Neutrophil (primary cell): ENCODE measurements around the gene CDC20.

Experiments
- H3K27ac ChIP-seq: fragments of 200-600 bp; sonication (generic); 2 replicates; pipeline ENCODE4 v1.5.1; 2016; ENCODE audit warnings: mild to moderate bottlenecking, moderate library complexity
- H3K27me3 ChIP-seq: fragments of 200-600 bp; sonication (generic); 2 replicates; pipeline ENCODE4 v1.6.0; 2016; ENCODE audit warnings: mild to moderate bottlenecking
- H3K36me3 ChIP-seq: fragments of 200-600 bp; sonication (generic); 2 replicates; pipeline ENCODE4 v1.5.1; 2017
- H3K4me1 ChIP-seq, 2 experiments: fragments of 200-600 bp in 1 of 2; sonication (generic) in 1 of 2; 1 replicate in 1 of 2; 2 replicates in 1 of 2; pipeline versions ENCODE4 v1.5.1 to v1.6.1; 2013 to 2016; ENCODE audit warnings: low read depth in 1 of 2, low read length in 1 of 2, mild to moderate bottlenecking in 1 of 2, moderate library complexity in 1 of 2; ENCODE audit not compliant: control insufficient read depth in 1 of 2, insufficient read depth in 1 of 2
- H3K4me3 ChIP-seq, 2 experiments: fragments of 200-600 bp in 1 of 2; sonication (generic) in 1 of 2; 1 replicate in 1 of 2; 2 replicates in 1 of 2; pipeline ENCODE4 v1.5.1; 2013 to 2016; ENCODE audit warnings: low read depth in 1 of 2, low read length in 1 of 2, mild to moderate bottlenecking in 1 of 2, moderate library complexity in 1 of 2
- H3K9me3 ChIP-seq: fragments of 200-600 bp; sonication (generic); 2 replicates; pipeline ENCODE4 v1.5.1; 2016
- CTCF ChIP-seq: fragments of 200-600 bp; sonication (generic); IDR thresholded peaks from 2 replicates; pipeline ENCODE4 v1.5.1; 2016; ENCODE audit warnings: antibody characterized with exemption

The CDC20 gene

GRCh38 chr1:43387976-43388599 is 29.3 kb downstream of the CDC20 start:
- peaks cover 45% of the 10 kb centered on the region for H3K36me3 ChIP-seq
- no peaks in the 10 kb centered on the region for H3K9me3 ChIP-seq
- peak overlapping the region in 1 of 2 experiments; percentile 82 for H3K4me3 ChIP-seq
- H3K4me1 ChIP-seq = peaks cover 38 to 43% of the 10 kb centered on the region in 2 experiments
- H3K27ac ChIP-seq = peak overlapping the region; percentile 88
- TF ChIP-seq CTCF = no peak
- no peaks in the 10 kb centered on the region for H3K27me3 ChIP-seq

- no peak for TF ChIP-seq CTCF
- Histone ChIP-seq H3K4me1 (peaks cover 38 to 43% of the 10 kb centered on the region in 2 experiments), H3K27me3 (no peaks in the 10 kb centered on the region), H3K27ac (peak overlapping the region; percentile 88), H3K9me3 (no peaks in the 10 kb centered on the region), H3K36me3 (peaks cover 39% of the 10 kb centered on the region), H3K4me3 (peak overlapping the region in 1 of 2 experiments; percentile 82)
These were observed 29.8 kb downstream of the CDC20 start for GRCh38 chr1:43388613-43389012.

DNA sequence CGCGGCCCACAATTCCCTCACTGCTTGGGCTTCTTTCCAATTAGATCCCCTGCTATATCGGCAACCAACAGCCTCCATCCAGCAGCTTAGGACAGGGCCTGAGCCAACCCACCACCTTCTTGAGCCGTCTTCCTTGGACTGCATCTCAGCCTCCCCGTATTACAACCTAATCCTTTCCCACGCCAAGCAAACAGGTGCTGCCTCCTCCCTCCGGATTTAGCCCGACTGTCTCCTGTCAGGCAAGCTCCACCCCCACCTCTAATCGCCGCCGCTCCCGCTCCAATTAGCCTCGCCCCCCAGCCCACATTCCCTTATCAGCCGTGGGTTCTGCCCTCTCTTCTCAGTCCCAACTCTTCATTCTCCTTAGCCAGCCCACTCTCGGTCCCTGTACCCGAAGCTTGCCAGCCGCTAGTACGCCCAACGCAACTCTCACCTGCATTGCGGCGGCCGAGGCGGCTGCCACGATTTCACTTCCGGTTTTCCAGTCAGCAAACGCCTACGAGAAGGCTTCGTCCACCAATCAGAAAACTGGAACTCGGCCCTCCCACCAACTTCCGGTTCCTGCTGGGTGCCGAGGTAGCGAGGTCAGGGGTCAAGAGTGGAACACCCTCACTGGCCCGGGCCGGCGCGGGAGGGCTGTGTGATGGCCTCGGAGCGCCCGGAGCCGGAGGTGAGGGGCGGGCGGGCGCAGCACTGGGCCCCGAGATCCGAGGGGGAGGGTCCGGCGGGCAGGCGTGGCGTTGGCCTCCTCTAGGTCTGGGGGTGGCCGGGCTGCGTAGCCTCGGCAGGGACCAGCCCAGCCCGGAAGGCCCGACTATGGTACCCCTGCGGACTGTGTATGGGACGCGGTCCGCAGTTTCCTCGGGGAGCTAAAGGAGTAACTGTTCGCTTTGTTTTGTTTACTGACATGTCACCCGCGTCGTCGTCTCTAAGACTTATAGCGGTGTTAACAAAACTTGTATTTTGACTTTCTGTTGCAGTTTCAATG is 30.8 kb downstream of the CDC20 start, which contains the start of the genes MED8 and SZT2:
Gene MED8 (minus strand): TSS at position 475 of the 988 bp plus-strand sequence. CDS start 36 bp downstream, at position 439.
Gene SZT2 (plus strand): TSS at position 574 of the 988 bp plus-strand sequence. CDS start 70 bp downstream, at position 644.
- Histone ChIP-seq H3K4me3 (peak within 1 kb of the TSS; percentile 82 to 94), H3K9me3 (no peaks in the 10 kb centered on the region), H3K36me3 (peaks cover 29% of the 10 kb centered on the region), H3K4me1 (peaks cover 38 to 43% of the 10 kb centered on the region in 2 experiments), H3K27ac (peak within 1 kb of the TSS; percentile 88), H3K27me3 (no peaks in the 10 kb centered on the region)
- peak; percentile 59 for TF ChIP-seq CTCF

DNA sequence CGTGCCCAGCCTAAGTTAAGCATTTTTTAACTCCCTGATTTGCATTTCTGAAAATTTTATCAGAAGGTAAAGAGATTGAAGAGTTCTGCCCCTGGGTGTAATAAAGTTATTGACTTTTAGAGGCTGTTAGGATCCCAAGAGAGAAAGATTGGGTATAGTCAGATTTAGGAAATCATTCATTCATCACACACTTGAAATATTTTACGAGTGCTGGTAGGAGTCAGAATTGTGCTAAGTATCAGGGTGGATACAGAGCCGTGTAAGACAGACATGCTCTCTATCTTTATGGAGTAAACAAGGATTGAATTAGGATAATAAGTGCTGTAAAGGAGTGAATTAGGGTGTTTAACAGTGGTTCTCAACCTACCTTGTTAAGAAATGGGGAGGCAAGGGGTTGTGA is 33.9 kb downstream of the CDC20 start:
- Histone ChIP-seq H3K4me1 (peaks cover 27 to 31% of the 10 kb centered on the region in 2 experiments), H3K27me3 (no peaks in the 10 kb centered on the region), H3K27ac (no peak overlapping the region), H3K4me3 (no peak overlapping the region), H3K9me3 (no peaks in the 10 kb centered on the region), H3K36me3 (peaks cover 12% of the 10 kb centered on the region)
- no peak for TF ChIP-seq CTCF

- H3K27me3 ChIP-seq = no peaks in the 10 kb centered on the region
- TF ChIP-seq CTCF = no peak
- H3K4me1 ChIP-seq = peaks cover 3 to 5% of the 10 kb centered on the region in 2 experiments
- H3K4me3 ChIP-seq = no peak overlapping the region
- peaks cover 12% of the 10 kb centered on the region for H3K36me3 ChIP-seq
- no peaks in the 10 kb centered on the region for H3K9me3 ChIP-seq
- H3K27ac ChIP-seq = no peak overlapping the region
These were observed 36.7 kb downstream of the CDC20 start for GRCh38 chr1:43395523-43395922.
